ENCODE data around the gene MICOS13.
"Not testable (repeated sequence)": the region's sequence is repeated elsewhere in the genome, so short reads cannot be mapped to it uniquely, and the experiment has no call there.

Gene MICOS13

GRCh38 chr19:5700455-5701092 lies 20.3 kb upstream of the MICOS13 start:
- DNase-seq (ENCODE audit: low spot score): no peak

- DNase-seq (ENCODE audit: low spot score): no peak
These were observed 18.5 kb upstream of the MICOS13 start for GRCh38 chr19:5698635-5699422.

GRCh38 chr19:5697890-5698634 lies 17.7 kb upstream of the MICOS13 start:
- DNase-seq (ENCODE audit: low spot score): no peak

GRCh38 chr19:5697022-5697889 lies 16.9 kb upstream of the MICOS13 start:
- DNase-seq (ENCODE audit: low spot score): no peak

- DNase-seq (ENCODE audit: low spot score): no peak
These were observed 16.1 kb upstream of the MICOS13 start for GRCh38 chr19:5696196-5697021.

- DNase-seq (ENCODE audit: low spot score): no peak
These were observed 15.4 kb upstream of the MICOS13 start for GRCh38 chr19:5695649-5696195.

GRCh38 chr19:5694956-5695648 lies 14.8 kb upstream of the MICOS13 start:
- DNase-seq (ENCODE audit: low spot score): no peak

GRCh38 chr19:5694167-5694955 lies 14.0 kb upstream of the MICOS13 start:
- DNase-seq (ENCODE audit: low spot score): no peak

GRCh38 chr19:5693195-5694166 lies 13.2 kb upstream of the MICOS13 start:
- no peak for DNase-seq (ENCODE audit: low spot score)

GRCh38 chr19:5692723-5693194 lies 12.4 kb upstream of the MICOS13 start:
- no peak for DNase-seq (ENCODE audit: low spot score)

- DNase-seq (ENCODE audit: low spot score): no peak
These were observed 11.8 kb upstream of the MICOS13 start for GRCh38 chr19:5691822-5692722.

GRCh38 chr19:5690955-5691821 lies 10.9 kb upstream of the MICOS13 start:
- DNase-seq (ENCODE audit: low spot score): no peak

- peak; percentile 95 for DNase-seq (ENCODE audit: low spot score)
These were observed 10.0 kb upstream of the MICOS13 start, which contains the start of gene RPL36 for GRCh38 chr19:5690125-5690954. RPL36 (plus strand) TSS chr19:5690295; CDS start chr19:5690508, 213 bp downstream.

- not testable (repeated sequence) for DNase-seq (ENCODE audit: low spot score)
These were observed 8.1 kb upstream of the MICOS13 start for GRCh38 chr19:5688262-5688881.

Measured in putamen (tissue), 1 donor.